GM23338 (cell line): ENCODE data around the gene IGLL5.

Experiments used
- ETS1 ChIP-seq: IDR thresholded peaks from 2 replicates; pipeline ENCODE4 v1.6.1; 2016; ENCODE audit warnings: antibody characterized with exemption
- EZH2phosphoT487 ChIP-seq: fragments of 200-600 bp; sonication (generic); IDR thresholded peaks from one replicate; pipeline ENCODE4 v1.8.1; 2018; ENCODE audit warnings: antibody characterized with exemption; ENCODE audit not compliant: unreplicated experiment
- TF ChIP-seq, protein P1 (sequence below), 2 experiments: fragments of 200-600 bp in 1 of 2; sonication (generic) in 1 of 2; conservative IDR thresholded peaks; 2 replicates each; pipeline versions ENCODE4 v1.5.1 to v1.6.1; 2016 to 2017; ENCODE audit warnings: antibody characterized with exemption in 2 of 2, low read depth in 2 of 2, mild to moderate bottlenecking in 2 of 2, moderate library complexity in 1 of 2

DNA sequence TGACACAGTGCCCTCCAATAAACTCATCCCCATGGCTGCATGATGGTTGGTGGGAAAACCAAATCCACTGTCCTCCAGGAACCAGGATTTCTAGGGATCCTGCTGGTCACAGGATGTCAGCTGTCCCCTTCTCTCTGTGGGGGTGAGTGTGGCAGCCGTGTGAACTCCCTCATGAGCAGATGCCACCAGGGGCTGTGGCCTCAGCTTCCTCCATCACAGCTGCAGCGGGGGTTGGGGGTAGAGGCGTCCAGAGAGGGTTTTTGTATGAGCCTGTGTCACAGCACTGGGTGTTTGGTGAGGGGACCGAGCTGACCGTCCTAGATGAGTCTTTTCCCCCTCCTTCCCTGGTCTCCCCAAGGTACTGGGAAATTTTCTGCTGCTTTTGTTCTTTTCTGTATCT is 26.4 kb downstream of the IGLL5 start:
- TF ChIP-seq, protein P1, sequence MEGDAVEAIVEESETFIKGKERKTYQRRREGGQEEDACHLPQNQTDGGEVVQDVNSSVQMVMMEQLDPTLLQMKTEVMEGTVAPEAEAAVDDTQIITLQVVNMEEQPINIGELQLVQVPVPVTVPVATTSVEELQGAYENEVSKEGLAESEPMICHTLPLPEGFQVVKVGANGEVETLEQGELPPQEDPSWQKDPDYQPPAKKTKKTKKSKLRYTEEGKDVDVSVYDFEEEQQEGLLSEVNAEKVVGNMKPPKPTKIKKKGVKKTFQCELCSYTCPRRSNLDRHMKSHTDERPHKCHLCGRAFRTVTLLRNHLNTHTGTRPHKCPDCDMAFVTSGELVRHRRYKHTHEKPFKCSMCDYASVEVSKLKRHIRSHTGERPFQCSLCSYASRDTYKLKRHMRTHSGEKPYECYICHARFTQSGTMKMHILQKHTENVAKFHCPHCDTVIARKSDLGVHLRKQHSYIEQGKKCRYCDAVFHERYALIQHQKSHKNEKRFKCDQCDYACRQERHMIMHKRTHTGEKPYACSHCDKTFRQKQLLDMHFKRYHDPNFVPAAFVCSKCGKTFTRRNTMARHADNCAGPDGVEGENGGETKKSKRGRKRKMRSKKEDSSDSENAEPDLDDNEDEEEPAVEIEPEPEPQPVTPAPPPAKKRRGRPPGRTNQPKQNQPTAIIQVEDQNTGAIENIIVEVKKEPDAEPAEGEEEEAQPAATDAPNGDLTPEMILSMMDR (conservative IDR thresholded peaks at IDR 0.05; ENCODE audit: low read depth in 2 of 2) = no peak
- TF ChIP-seq EZH2phosphoT487 (no peak), ETS1 (no peak)
